Loucy (cell line): ENCODE results near the gene ANP32E.
"Not testable (repeated sequence)": the region's sequence is repeated elsewhere in the genome, so short reads cannot be mapped to it uniquely, and the experiment has no call there.

ENCODE experiments used
- H2AFZ ChIP-seq: fragments of 200-600 bp; sonication (generic); 2 replicates; pipeline ENCODE4 v1.6.0; 2016; ENCODE audit warnings: antibody characterized with exemption, mild to moderate bottlenecking, low read length, moderate library complexity
- H3F3A ChIP-seq: fragments of 200-600 bp; 2 replicates; pipeline ENCODE4 v1.6.0; 2016; ENCODE audit warnings: antibody characterized with exemption, low read depth, mild to moderate bottlenecking
- H3K27me3 ChIP-seq: fragments of 200-600 bp; sonication (generic); 2 replicates; pipeline ENCODE4 v1.6.1; 2014; ENCODE audit warnings: low read length, mild to moderate bottlenecking; ENCODE audit not compliant: insufficient read depth, poor library complexity, severe bottlenecking
- H3K36me3 ChIP-seq: fragments of 200-600 bp; sonication (generic); 2 replicates; pipeline ENCODE4 v1.6.1; 2016; ENCODE audit warnings: low read length; ENCODE audit not compliant: insufficient read depth
- H3K4me1 ChIP-seq: fragments of 200-600 bp; sonication (generic); 2 replicates; pipeline ENCODE4 v1.5.1; 2014; ENCODE audit warnings: low read length, mild to moderate bottlenecking; ENCODE audit not compliant: insufficient read depth, poor library complexity, severe bottlenecking
- H3K4me2 ChIP-seq: fragments of 200-600 bp; sonication (generic); 2 replicates; pipeline ENCODE4 v1.6.0; 2014; ENCODE audit warnings: antibody characterized with exemption, low read length, low read depth, mild to moderate bottlenecking; ENCODE audit not compliant: poor library complexity, severe bottlenecking
- H3K4me3 ChIP-seq: fragments of 200-600 bp; sonication (generic); 2 replicates; pipeline ENCODE4 v1.5.1; 2014; ENCODE audit warnings: low read length, mild to moderate bottlenecking, mixed read lengths; ENCODE audit not compliant: poor library complexity, severe bottlenecking
- H3K79me2 ChIP-seq: fragments of 200-600 bp; sonication (generic); 2 replicates; pipeline ENCODE4 v1.6.1; 2014; ENCODE audit warnings: low read length; ENCODE audit not compliant: insufficient read depth
- H3K9ac ChIP-seq: fragments of 200-600 bp; sonication (generic); 2 replicates; pipeline ENCODE4 v1.6.0; 2014; ENCODE audit warnings: mild to moderate bottlenecking, low read depth, low read length, moderate library complexity; ENCODE audit not compliant: poor library complexity, severe bottlenecking
- H3K9me2 ChIP-seq: fragments of 200-600 bp; sonication (generic); replicated peaks from 2 replicates; pipeline ENCODE4 v1.6.1; 2016; ENCODE audit warnings: low read depth, low read length, mixed read lengths
- H3K9me3 ChIP-seq: fragments of 200-600 bp; sonication (generic); 2 replicates; pipeline ENCODE4 v1.6.1; 2014; ENCODE audit warnings: mild to moderate bottlenecking, antibody characterized with exemption, low read length, low read depth; ENCODE audit not compliant: insufficient read depth
- H4K20me1 ChIP-seq: fragments of 200-600 bp; sonication (generic); 2 replicates; pipeline ENCODE4 v1.6.0; 2014; ENCODE audit warnings: antibody characterized with exemption, low read length, mild to moderate bottlenecking; ENCODE audit not compliant: insufficient read depth, poor library complexity, severe bottlenecking
- CTCF ChIP-seq: fragments of 200-600 bp; sonication (generic); conservative IDR thresholded peaks from 2 replicates; pipeline ENCODE4 v1.5.1; 2014; ENCODE audit warnings: mild to moderate bottlenecking, antibody characterized with exemption, low read length
- EZH2phosphoT487 ChIP-seq: fragments of 200-600 bp; IDR thresholded peaks from 2 replicates; pipeline ENCODE4 v1.6.1; 2018; ENCODE audit warnings: antibody characterized with exemption, mild to moderate bottlenecking, moderate library complexity, borderline replicate concordance

Gene ANP32E

GRCh38 chr1:150243003-150243402, 7.1 kb upstream of the ANP32E start:
- H3K9me2 ChIP-seq: no peaks in the 10 kb centered on the region
- no peak overlapping the region for H3K4me3 ChIP-seq
- H3K9ac ChIP-seq: no peak overlapping the region
- H3K79me2 ChIP-seq: no peaks in the 10 kb centered on the region
- no peaks in the 10 kb centered on the region for H3K4me1 ChIP-seq
- H4K20me1 ChIP-seq: no peaks in the 10 kb centered on the region
- no peak for TF ChIP-seq EZH2phosphoT487
- no peak for TF ChIP-seq CTCF
- no peaks in the 10 kb centered on the region for H3K27me3 ChIP-seq
- H3F3A ChIP-seq: no peaks in the 10 kb centered on the region
- no peaks in the 10 kb centered on the region for H3K36me3 ChIP-seq
- H3K9me3 ChIP-seq: no peaks in the 10 kb centered on the region
- H2AFZ ChIP-seq: peak overlapping the region; percentile 18; the same call in 1 of the 2 replicates
- no peak overlapping the region for H3K4me2 ChIP-seq

GRCh38 chr1:150237746-150238145, 1.8 kb upstream of the ANP32E start:
- H3K4me2 ChIP-seq: no peak overlapping the region
- H3K79me2 ChIP-seq: peaks cover 32% of the 10 kb centered on the region
- TF ChIP-seq EZH2phosphoT487: no peak
- no peak for TF ChIP-seq CTCF
- H4K20me1 ChIP-seq: peaks cover 9% of the 10 kb centered on the region
- peaks cover 6% of the 10 kb centered on the region for H3F3A ChIP-seq
- no peak overlapping the region for H2AFZ ChIP-seq
- H3K36me3 ChIP-seq: peaks cover 3% of the 10 kb centered on the region; the same call in 1 of the 2 replicates
- peaks cover 10% of the 10 kb centered on the region for H3K27me3 ChIP-seq
- H3K4me3 ChIP-seq: no peak overlapping the region
- H3K9me2 ChIP-seq: no peaks in the 10 kb centered on the region
- no peak overlapping the region for H3K9ac ChIP-seq
- H3K4me1 ChIP-seq: peaks cover 25% of the 10 kb centered on the region
- H3K9me3 ChIP-seq: no peaks in the 10 kb centered on the region

- peak overlapping the region; percentile 100 for H3K9ac ChIP-seq
- H3K4me3 ChIP-seq: peak overlapping the region; percentile 100
- H3K9me2 ChIP-seq, H2AFZ ChIP-seq, H4K20me1 ChIP-seq, H3K9me3 ChIP-seq, H3K27me3 ChIP-seq, H3K36me3 ChIP-seq, H3F3A ChIP-seq: not testable (repeated sequence)
- peaks cover 38% of the 10 kb centered on the region for H3K79me2 ChIP-seq
- H3K4me2 ChIP-seq: peak overlapping the region; percentile 83
- peaks cover 27% of the 10 kb centered on the region for H3K4me1 ChIP-seq
Observed at GRCh38 chr1:150237176-150237575, 1.3 kb upstream of the ANP32E start.

DNA sequence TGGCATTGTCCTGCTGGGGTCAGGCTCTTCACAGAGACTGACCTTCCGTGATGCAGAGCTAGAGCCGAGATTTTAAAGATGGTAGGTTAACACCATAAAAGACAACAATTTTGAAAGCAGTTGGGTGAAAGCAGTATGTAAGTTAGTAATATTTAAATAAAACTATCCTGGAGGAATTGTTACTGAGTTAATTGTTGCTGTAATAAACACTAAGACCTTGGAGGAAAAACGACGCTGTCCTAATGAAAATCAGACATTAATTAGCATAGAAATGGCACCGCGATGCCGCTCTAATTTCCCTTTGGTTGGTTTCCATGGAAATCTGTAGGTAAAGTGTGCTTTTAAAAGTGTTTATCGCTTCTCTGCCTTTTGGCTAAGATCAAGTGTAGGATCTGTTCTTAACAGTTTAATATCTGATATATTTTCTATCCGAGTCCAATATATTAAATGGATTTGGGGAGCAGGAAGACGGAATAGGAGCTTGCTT, 745 bp upstream of the ANP32E start:
- peak overlapping the region; percentile 100 for H3K9ac ChIP-seq
- TF ChIP-seq EZH2phosphoT487 (no peak), CTCF (no peak)
- peak overlapping the region; percentile 63 for H2AFZ ChIP-seq
- H3K27me3 ChIP-seq: peaks cover 10% of the 10 kb centered on the region
- H3K36me3 ChIP-seq: peaks cover 3% of the 10 kb centered on the region; the same call in 1 of the 2 replicates
- no peaks in the 10 kb centered on the region for H3K9me3 ChIP-seq
- H3F3A ChIP-seq: peaks cover 6% of the 10 kb centered on the region
- H3K4me1 ChIP-seq: peaks cover 27% of the 10 kb centered on the region
- H3K4me2 ChIP-seq: peak overlapping the region; percentile 83
- peaks cover 43% of the 10 kb centered on the region for H3K79me2 ChIP-seq
- no peaks in the 10 kb centered on the region for H3K9me2 ChIP-seq
- H4K20me1 ChIP-seq: peaks cover 11% of the 10 kb centered on the region
- peak overlapping the region; percentile 100 for H3K4me3 ChIP-seq
